Ishikawa (cell line): ENCODE results near the gene C1orf216.

Experiments used
- CEBPB ChIP-seq: IDR thresholded peaks from 2 replicates; pipeline ENCODE4 v1.6.1; 2012
- CREB1 ChIP-seq: IDR thresholded peaks from 2 replicates; pipeline ENCODE4 v1.6.1; 2012; ENCODE audit warnings: low read depth
- EGR1 ChIP-seq: IDR thresholded peaks from 2 replicates; pipeline ENCODE4 v1.6.1; 2012
- EP300 ChIP-seq: IDR thresholded peaks from 2 replicates; pipeline ENCODE4 v1.6.1; 2012; ENCODE audit warnings: borderline replicate concordance
- FOXM1 ChIP-seq: IDR thresholded peaks from 2 replicates; pipeline ENCODE4 v1.6.1; 2012; ENCODE audit warnings: low read depth, borderline replicate concordance
- MAX ChIP-seq: IDR thresholded peaks from 2 replicates; pipeline ENCODE4 v1.6.1; 2012
- NFIC ChIP-seq: IDR thresholded peaks from 2 replicates; pipeline ENCODE4 v1.6.1; 2012
- RAD21 ChIP-seq: IDR thresholded peaks from 2 replicates; pipeline ENCODE4 v1.6.1; 2012; ENCODE audit warnings: low read depth
- TAF1 ChIP-seq: IDR thresholded peaks from 2 replicates; pipeline ENCODE4 v1.6.1; 2012; ENCODE audit warnings: low read depth, mild to moderate bottlenecking
- TCF12 ChIP-seq: IDR thresholded peaks from 2 replicates; pipeline ENCODE4 v1.6.1; 2012; ENCODE audit warnings: low read depth
- TEAD4 ChIP-seq: IDR thresholded peaks from 2 replicates; pipeline ENCODE4 v1.6.1; 2012
- YY1 ChIP-seq: IDR thresholded peaks from 2 replicates; pipeline ENCODE4 v1.6.1; 2012; ENCODE audit warnings: low read depth
- ZBTB7A ChIP-seq: IDR thresholded peaks from 2 replicates; pipeline ENCODE4 v1.6.1; 2012; ENCODE audit warnings: low read depth
- TF ChIP-seq, protein P1 (sequence below): IDR thresholded peaks from 2 replicates; pipeline ENCODE4 v1.6.1; 2012
- TF ChIP-seq, protein P2 (sequence below): IDR thresholded peaks from 2 replicates; pipeline ENCODE4 v1.6.1; 2012; ENCODE audit warnings: low read depth, mild to moderate bottlenecking

Gene C1orf216

DNA sequence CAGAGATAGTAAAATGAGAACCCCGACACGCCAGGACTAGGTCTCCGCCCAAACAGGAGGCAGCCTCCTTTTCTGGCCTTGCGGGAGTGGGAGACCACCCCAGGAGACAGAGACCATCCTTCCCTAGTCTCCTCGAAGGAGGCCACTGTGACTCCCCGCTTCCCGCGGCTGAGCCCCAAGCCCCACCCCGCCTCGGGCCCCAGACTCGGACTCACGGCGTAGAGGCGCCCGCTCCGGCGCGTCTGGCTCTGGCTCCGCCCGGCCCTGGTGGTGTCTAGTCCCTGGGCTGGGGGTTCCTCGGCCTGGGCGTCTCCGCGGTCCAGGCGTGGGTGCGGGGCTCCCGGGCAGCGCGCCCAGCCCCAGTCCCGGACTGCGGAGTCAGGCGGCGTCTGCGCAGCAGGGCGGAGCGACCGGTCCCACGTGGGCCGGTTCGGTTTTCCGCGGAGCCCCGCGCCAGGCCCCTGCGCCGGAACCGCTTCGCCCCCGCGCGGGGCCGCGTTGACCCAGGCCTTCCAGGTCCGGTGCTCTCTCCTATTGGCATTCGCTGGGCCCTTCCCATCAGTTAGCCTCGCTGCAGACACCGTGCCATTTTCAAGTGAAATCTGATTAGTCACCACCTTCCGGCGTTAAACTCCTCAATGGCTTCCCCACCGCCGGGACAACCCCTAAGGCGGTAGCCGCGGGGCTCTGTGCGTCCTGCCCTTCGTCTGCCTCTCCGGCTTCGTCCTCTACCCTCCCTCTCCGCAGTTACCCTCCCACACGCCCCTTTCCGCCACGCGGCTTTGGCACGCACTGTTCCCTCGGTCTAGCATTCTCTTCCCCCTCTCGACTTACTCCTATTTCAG is at the start of gene C1orf216:
C1orf216 (minus strand) TSS at position 393 of the 845 bp plus-strand sequence. CDS start 2,563 bp downstream, outside the sequence.
- peak; percentile 81 for TF ChIP-seq MAX
- TF ChIP-seq, protein P1, sequence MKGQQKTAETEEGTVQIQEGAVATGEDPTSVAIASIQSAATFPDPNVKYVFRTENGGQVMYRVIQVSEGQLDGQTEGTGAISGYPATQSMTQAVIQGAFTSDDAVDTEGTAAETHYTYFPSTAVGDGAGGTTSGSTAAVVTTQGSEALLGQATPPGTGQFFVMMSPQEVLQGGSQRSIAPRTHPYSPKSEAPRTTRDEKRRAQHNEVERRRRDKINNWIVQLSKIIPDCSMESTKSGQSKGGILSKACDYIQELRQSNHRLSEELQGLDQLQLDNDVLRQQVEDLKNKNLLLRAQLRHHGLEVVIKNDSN, result peak; percentile 77
- TF ChIP-seq EP300, result peak; percentile 6; the same call in 1 of the 2 replicates
- no peak for TF ChIP-seq YY1
- no peak for TF ChIP-seq TEAD4
- peak; percentile 73 for TF ChIP-seq EGR1
- peak; percentile 31; the same call in 1 of the 2 replicates for TF ChIP-seq TCF12
- no peak for TF ChIP-seq RAD21
- peak; percentile 15; the same call in 1 of the 2 replicates for TF ChIP-seq TAF1
- TF ChIP-seq CREB1, result no peak
- TF ChIP-seq FOXM1, result no peak
- peak; percentile 49; the same call in 1 of the 2 replicates for TF ChIP-seq NFIC
- TF ChIP-seq, protein P2, sequence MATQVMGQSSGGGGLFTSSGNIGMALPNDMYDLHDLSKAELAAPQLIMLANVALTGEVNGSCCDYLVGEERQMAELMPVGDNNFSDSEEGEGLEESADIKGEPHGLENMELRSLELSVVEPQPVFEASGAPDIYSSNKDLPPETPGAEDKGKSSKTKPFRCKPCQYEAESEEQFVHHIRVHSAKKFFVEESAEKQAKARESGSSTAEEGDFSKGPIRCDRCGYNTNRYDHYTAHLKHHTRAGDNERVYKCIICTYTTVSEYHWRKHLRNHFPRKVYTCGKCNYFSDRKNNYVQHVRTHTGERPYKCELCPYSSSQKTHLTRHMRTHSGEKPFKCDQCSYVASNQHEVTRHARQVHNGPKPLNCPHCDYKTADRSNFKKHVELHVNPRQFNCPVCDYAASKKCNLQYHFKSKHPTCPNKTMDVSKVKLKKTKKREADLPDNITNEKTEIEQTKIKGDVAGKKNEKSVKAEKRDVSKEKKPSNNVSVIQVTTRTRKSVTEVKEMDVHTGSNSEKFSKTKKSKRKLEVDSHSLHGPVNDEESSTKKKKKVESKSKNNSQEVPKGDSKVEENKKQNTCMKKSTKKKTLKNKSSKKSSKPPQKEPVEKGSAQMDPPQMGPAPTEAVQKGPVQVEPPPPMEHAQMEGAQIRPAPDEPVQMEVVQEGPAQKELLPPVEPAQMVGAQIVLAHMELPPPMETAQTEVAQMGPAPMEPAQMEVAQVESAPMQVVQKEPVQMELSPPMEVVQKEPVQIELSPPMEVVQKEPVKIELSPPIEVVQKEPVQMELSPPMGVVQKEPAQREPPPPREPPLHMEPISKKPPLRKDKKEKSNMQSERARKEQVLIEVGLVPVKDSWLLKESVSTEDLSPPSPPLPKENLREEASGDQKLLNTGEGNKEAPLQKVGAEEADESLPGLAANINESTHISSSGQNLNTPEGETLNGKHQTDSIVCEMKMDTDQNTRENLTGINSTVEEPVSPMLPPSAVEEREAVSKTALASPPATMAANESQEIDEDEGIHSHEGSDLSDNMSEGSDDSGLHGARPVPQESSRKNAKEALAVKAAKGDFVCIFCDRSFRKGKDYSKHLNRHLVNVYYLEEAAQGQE, result no peak
- no peak for TF ChIP-seq CEBPB
- TF ChIP-seq ZBTB7A, result peak; percentile 68; the same call in 1 of the 2 replicates

GRCh38 chr1:35764283-35764682 is 45.6 kb upstream of the C1orf216 start:
- TF ChIP-seq FOXM1 (no peak), RAD21 (no peak), TEAD4 (no peak), TCF12 (no peak), EGR1 (no peak), CREB1 (no peak), EP300 (no peak), TAF1 (no peak), ZBTB7A (no peak), YY1 (no peak), NFIC (no peak), MAX (no peak), CEBPB (no peak)
- TF ChIP-seq, protein P1, result no peak
- TF ChIP-seq, protein P2, result no peak

DNA sequence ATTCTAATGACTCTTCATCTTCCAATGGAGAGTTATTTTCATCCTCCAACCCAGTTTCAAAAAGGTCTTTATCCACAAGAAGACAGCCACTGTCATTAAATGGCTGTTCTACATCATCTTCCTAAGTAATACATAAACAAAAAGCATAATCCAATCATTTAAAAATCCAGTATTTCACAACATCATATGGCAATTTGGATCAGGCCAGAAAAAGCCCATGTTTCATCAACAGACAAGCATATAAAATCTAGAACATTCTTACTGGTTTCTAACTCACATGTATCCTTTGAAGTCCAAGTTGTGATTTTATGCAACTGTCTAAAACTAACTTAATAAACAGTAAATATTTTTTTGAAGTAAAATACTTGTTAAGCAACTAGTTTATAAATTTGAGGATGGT is 44.5 kb upstream of the C1orf216 start:
- TF ChIP-seq RAD21 (no peak), EGR1 (no peak), TCF12 (no peak), EP300 (no peak), ZBTB7A (no peak), TAF1 (no peak), CREB1 (no peak), FOXM1 (no peak), CEBPB (no peak), NFIC (no peak), MAX (no peak), TEAD4 (no peak), YY1 (no peak)
- TF ChIP-seq, protein P1, result no peak
- TF ChIP-seq, protein P2, result no peak
